Measurements from ENCODE around the gene CPA5. TPM values are rescaled to one million over a fixed set of nuclear protein-coding genes. Genes with fewer than 3 reads are reported as not detected.

Gene CPA5
- polyA plus RNA-seq, 1 experiment, result 0.15 TPM

DNA sequence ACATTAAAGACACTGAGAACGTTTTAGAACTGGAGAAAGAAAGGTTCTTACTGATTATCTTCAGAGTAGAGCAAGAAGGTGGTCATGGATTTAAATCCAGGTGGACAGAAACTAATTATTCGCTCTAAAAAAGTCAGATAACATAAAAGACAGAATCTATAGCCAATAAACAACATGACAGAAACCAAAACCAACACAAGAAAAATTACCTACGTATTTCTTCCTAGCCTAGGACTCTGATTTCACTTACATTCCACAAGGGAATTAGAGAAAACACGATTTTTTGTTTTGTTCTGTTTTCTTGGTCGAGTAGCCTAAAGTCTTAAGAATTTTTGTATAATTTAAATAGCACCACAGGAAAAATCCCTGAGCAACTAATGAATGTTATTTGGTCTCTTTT lies 50.8 kb downstream of the CPA5 start:
- ChIA-PET POLR2A (no interaction called here), CTCF (no interaction called here)
- Histone ChIP-seq H3K4me3 (ENCODE audit: low read depth, low read length) (no peak overlapping the region), H3K27me3 (ENCODE audit: control insufficient read depth, insufficient read depth, low read length) (no peaks in the 10 kb centered on the region), H3K36me3 (ENCODE audit: control insufficient read depth, insufficient read depth, low read length) (no peaks in the 10 kb centered on the region)
- TF ChIP-seq, protein P1, sequence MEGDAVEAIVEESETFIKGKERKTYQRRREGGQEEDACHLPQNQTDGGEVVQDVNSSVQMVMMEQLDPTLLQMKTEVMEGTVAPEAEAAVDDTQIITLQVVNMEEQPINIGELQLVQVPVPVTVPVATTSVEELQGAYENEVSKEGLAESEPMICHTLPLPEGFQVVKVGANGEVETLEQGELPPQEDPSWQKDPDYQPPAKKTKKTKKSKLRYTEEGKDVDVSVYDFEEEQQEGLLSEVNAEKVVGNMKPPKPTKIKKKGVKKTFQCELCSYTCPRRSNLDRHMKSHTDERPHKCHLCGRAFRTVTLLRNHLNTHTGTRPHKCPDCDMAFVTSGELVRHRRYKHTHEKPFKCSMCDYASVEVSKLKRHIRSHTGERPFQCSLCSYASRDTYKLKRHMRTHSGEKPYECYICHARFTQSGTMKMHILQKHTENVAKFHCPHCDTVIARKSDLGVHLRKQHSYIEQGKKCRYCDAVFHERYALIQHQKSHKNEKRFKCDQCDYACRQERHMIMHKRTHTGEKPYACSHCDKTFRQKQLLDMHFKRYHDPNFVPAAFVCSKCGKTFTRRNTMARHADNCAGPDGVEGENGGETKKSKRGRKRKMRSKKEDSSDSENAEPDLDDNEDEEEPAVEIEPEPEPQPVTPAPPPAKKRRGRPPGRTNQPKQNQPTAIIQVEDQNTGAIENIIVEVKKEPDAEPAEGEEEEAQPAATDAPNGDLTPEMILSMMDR (IDR thresholded peaks at IDR 0.05; ENCODE audit: insufficient read depth, low read depth, low read length), result no peak
- no peak for DNase-seq (ENCODE audit: low read depth)

DNA sequence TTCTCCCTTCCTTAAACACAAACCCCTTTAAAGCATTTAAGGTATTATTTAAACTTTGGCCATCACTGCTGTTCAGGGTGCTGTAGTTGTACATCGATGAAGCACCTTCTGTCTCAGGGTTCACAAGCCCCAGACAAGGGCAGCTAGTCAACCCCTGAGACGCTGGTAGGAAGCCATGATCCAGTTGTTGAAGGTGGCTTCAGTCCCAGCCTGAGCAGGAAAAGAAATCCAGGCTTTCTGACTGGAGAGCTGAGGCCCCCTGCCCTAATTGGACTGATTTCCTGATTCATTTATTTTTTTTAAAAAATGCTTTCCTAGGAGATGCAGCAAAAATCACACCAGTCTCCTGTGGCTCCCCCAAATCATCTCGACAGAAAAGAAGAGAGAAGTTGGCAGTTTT lies 51.5 kb downstream of the CPA5 start:
- TF ChIP-seq, protein P1 (IDR thresholded peaks at IDR 0.05; ENCODE audit: insufficient read depth, low read depth, low read length), result no peak
- ChIA-PET POLR2A (interaction anchor here (0.5 kb wide), 1 partner anchor 28 kb away, joined by 4 read pairs; no protein-coding TSS in a partner anchor), CTCF (interaction anchor here (1.1 to 1.5 kb wide), 2 partner anchors 30 to 37 kb away, joined by 3 to 4 read pairs; no protein-coding TSS in a partner anchor)
- H3K27me3 ChIP-seq (ENCODE audit: control insufficient read depth, insufficient read depth, low read length), result no peaks in the 10 kb centered on the region
- H3K36me3 ChIP-seq (ENCODE audit: control insufficient read depth, insufficient read depth, low read length), result no peaks in the 10 kb centered on the region
- no peak overlapping the region for H3K4me3 ChIP-seq (ENCODE audit: low read depth, low read length)
- DNase-seq (ENCODE audit: low read depth), result no peak

DNA sequence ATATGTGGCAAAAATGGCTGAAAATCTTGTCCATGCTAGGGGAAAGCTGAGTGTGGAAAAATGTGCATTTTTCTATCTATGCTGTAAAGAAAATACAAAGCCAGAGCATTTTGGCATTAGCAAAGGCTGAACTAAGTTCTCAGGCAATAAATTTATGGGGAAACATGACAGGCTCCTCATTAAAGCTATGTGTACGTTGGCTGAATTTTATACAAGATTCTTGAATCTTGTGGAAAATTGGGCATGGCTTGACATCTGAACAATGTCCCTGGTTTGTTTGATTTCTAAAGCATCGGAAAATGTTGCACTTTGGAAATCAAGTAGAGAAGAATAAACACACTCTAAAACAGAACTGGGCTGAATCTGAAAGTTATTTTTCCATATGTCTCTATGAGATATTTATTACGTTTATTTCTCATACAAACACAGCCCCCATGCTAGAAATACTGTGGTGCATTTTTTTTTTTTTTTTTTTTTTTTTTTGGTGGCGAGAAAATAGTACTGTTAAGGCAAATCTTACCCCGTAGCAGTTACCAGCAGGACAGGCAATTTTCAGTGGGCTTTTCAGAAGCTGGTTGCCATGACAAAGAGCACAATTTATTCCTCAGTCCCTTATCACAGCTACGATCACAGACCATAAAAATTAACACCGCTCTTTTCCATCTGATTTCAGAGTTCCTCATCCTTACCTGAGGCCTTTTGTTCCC lies 52.6 kb downstream of the CPA5 start:
- CTCF ChIA-PET, result interaction anchor here (1.1 to 1.5 kb wide), 3 partner anchors 31 to 158 kb away, joined by 3 to 4 read pairs (median 4); no protein-coding TSS in a partner anchor

DNA sequence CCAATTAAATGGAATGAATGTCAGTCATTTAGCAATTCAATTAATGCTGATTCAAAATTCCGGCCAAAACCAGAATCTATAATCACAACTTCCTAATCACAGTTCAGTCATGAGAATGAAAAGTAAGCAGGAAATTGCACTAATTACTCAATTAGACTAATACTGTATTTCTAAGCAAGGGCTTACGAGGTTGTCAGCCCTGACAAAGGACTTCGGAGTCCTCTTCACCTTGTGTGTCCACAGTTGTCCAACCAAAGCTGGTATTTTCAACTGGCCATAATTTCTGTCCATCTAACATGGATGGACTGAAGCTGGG lies 53.1 kb downstream of the CPA5 start:
- H3K4me3 ChIP-seq (ENCODE audit: low read depth, low read length), result no peak overlapping the region
- POLR2A ChIA-PET, result no interaction called here
- CTCF ChIA-PET, result interaction anchor here (1.1 kb wide), 1 partner anchor 159 kb away, joined by 4 read pairs; no protein-coding TSS in a partner anchor
- no peaks in the 10 kb centered on the region for H3K27me3 ChIP-seq (ENCODE audit: control insufficient read depth, insufficient read depth, low read length)
- TF ChIP-seq, protein P1 (IDR thresholded peaks at IDR 0.05; ENCODE audit: insufficient read depth, low read depth, low read length), result no peak
- peaks cover 2% of the 10 kb centered on the region; the same call in 1 of the 2 replicates for H3K36me3 ChIP-seq (ENCODE audit: control insufficient read depth, insufficient read depth, low read length)
- DNase-seq (ENCODE audit: low read depth), result no peak

More for the DNA sequence above, 52.6 kb downstream of the CPA5 start:
- Histone ChIP-seq H3K4me3 (ENCODE audit: low read depth, low read length) (no peak overlapping the region), H3K27me3 (ENCODE audit: control insufficient read depth, insufficient read depth, low read length) (no peaks in the 10 kb centered on the region), H3K36me3 (ENCODE audit: control insufficient read depth, insufficient read depth, low read length) (no peaks in the 10 kb centered on the region)
- DNase-seq (ENCODE audit: low read depth), result no peak
- POLR2A ChIA-PET, result no interaction called here
- TF ChIP-seq, protein P1 (IDR thresholded peaks at IDR 0.05; ENCODE audit: insufficient read depth, low read depth, low read length), result no peak

DNA sequence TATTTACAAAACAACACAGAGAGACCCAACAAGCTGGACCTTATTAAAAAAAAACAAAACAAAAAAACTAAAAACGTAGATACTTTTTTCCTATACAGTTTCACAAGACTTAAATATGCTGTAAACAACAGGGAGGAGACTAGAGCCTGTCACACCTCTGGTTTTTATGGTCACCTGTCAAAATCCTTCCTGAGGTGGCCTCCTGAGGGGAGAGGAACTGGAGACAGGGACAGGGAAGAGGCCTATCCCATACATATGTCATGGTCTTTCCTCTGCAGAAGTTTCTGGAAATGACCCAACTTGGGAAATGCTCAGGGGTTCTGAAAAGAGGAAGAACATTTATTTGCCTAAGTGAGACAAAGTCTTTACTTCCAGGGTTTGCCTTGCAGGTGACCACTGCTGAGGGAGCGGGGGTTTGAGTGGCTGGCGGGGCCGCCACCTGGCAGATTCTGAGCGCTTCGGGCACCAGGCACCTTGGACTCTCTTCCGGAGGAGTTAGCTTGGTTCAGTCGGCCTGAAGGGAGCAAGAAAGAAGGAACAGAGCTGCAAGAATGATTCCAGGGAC lies 54.0 kb downstream of the CPA5 start:
- TF ChIP-seq, protein P1 (IDR thresholded peaks at IDR 0.05; ENCODE audit: insufficient read depth, low read depth, low read length), result no peak
- peaks cover 2% of the 10 kb centered on the region; the same call in 1 of the 2 replicates for H3K36me3 ChIP-seq (ENCODE audit: control insufficient read depth, insufficient read depth, low read length)
- DNase-seq (ENCODE audit: low read depth), result no peak
- H3K27me3 ChIP-seq (ENCODE audit: control insufficient read depth, insufficient read depth, low read length), result no peaks in the 10 kb centered on the region
- H3K4me3 ChIP-seq (ENCODE audit: low read depth, low read length), result no peak overlapping the region
- ChIA-PET POLR2A (no interaction called here), CTCF (interaction anchor here (1.1 kb wide), 1 partner anchor 160 kb away, joined by 4 read pairs; no protein-coding TSS in a partner anchor)

All from BJ (cell line).